HepG2 (cell line): ENCODE measurements around the gene USP20. TPM values are rescaled to one million over a fixed set of nuclear protein-coding genes. Genes with fewer than 3 reads are reported as not detected.

ENCODE experiments used
- ATAC-seq: fragments of 200-7000 bp; cut with Tn5 transposase; 3 replicates; pipeline ENCODE4 v1.9.1; 2020; ENCODE audit warnings: mild to moderate bottlenecking, moderate library complexity
- BruUV-seq: library from RNA; stranded (reverse); fragments of 400-500 nt; replicated peaks from 2 replicates; lab custom pipeline; 2021; lab: Mats Ljungman, UMichigan
- CTCF ChIA-PET: fragments of 300-600 bp; formaldehyde crosslinking; extraction: SDS; loops from one replicate; lab custom pipeline; 2021; ENCODE audit warnings: low total read pairs, inconsistent platforms, low intra/inter-chr PET ratio; lab: Yijun Ruan, JAX
- POLR2A ChIA-PET: fragments of 350-600 bp; sonication (Branson Sonifier 250); formaldehyde crosslinking; loops from one replicate; lab custom pipeline; 2020; ENCODE audit warnings: antibody characterized with exemption, inconsistent platforms; lab: Yijun Ruan, JAX
- DNase-seq: peaks from one replicate; pipeline ENCODE4 v3.0.0-alpha.2; 2015; ENCODE audit warnings: low spot score
- FAIRE-seq: peaks from 3 replicates; lab custom pipeline; 2011; peaks lifted over from hg19 to GRCh38; lab: Jason Lieb, UNC
- H2AFZ ChIP-seq: one replicate; pipeline ENCODE4 v1.6.1; 2011; ENCODE audit warnings: low read length, inconsistent platforms
- H3K27ac ChIP-seq: fragments of 300-600 bp; 3 replicates; pipeline ENCODE4 v1.8.0; 2011; ENCODE audit warnings: mixed run types, mild to moderate bottlenecking, mixed read lengths, low read length, inconsistent platforms; ENCODE audit not compliant: insufficient read depth; ENCODE audit errors: extremely low read length
- H3K27me3 ChIP-seq, 2 experiments: fragments of 200-600 bp in 1 of 2; 2 replicates in 1 of 2; 3 replicates in 1 of 2; pipeline versions ENCODE4 v1.6.0 to v1.8.0; 2011; ENCODE audit warnings: low read length in 2 of 2, mild to moderate bottlenecking in 2 of 2, moderate library complexity in 2 of 2, inconsistent platforms in 1 of 2; ENCODE audit not compliant: insufficient read depth in 2 of 2, control insufficient read depth in 1 of 2
- H3K36me3 ChIP-seq, 2 experiments: fragments of 200-600 bp in 1 of 2; replicated peaks in 1 of 2; 2 replicates in 1 of 2; 3 replicates in 1 of 2; pipeline versions ENCODE4 v1.5.1 to v1.8.0; 2011; ENCODE audit warnings: low read length in 2 of 2, inconsistent platforms in 1 of 2; ENCODE audit not compliant: insufficient read depth in 2 of 2, control insufficient read depth in 1 of 2
- H3K4me1 ChIP-seq: 2 replicates; pipeline ENCODE4 v1.5.1; 2012; ENCODE audit warnings: low read length, inconsistent platforms; ENCODE audit not compliant: insufficient read depth
- H3K4me2 ChIP-seq: 2 replicates; pipeline ENCODE4 v1.6.0; 2011; ENCODE audit warnings: low read depth, low read length, inconsistent platforms
- H3K4me3 ChIP-seq, 3 experiments: fragments of 200-600 bp in 1 of 3; sonication (generic), shearing (Covaris generic) in 1 of 3; replicated peaks in 1 of 3; 2 replicates each; pipeline ENCODE4 v1.5.1; 2011 to 2016; ENCODE audit warnings: low read length in 3 of 3, inconsistent platforms in 2 of 3, low read depth in 2 of 3, mild to moderate bottlenecking in 2 of 3, control low read depth in 1 of 3, mixed read lengths in 1 of 3; ENCODE audit not compliant: insufficient read depth in 1 of 3
- H3K79me2 ChIP-seq: one replicate; pipeline ENCODE4 v1.6.1; 2011; ENCODE audit warnings: low read length, inconsistent platforms; ENCODE audit not compliant: insufficient read depth
- H3K9ac ChIP-seq: 2 replicates; pipeline ENCODE4 v1.6.0; 2011; ENCODE audit warnings: mild to moderate bottlenecking, low read depth, low read length, inconsistent platforms; ENCODE audit not compliant: insufficient read depth
- H3K9me3 ChIP-seq: 2 replicates; pipeline ENCODE4 v1.5.1; 2012; ENCODE audit warnings: mild to moderate bottlenecking, low read length
- H4K20me1 ChIP-seq: 2 replicates; pipeline ENCODE4 v1.6.0; 2011; ENCODE audit warnings: inconsistent platforms, mild to moderate bottlenecking, low read length, moderate library complexity; ENCODE audit not compliant: insufficient read depth
- DR1 ChIP-seq: sonication (generic); formaldehyde crosslinking; IDR thresholded peaks from 2 replicates; pipeline ENCODE4 v1.8.0; 2021; ENCODE audit warnings: mild to moderate bottlenecking, missing genetic modification reagents, inconsistent platforms
- FOXA1 ChIP-seq, 2 experiments: fragments of 450-650 bp in 1 of 2; sonication (generic) in 1 of 2; formaldehyde crosslinking in 1 of 2; IDR thresholded peaks; 2 replicates each; pipeline versions ENCODE4 v1.4.0 to v1.6.1; 2016 to 2020; ENCODE audit warnings: missing genetic modification reagents in 1 of 2
- HMG20B ChIP-seq: conservative IDR thresholded peaks from 2 replicates; pipeline ENCODE4 v1.6.1; 2016; ENCODE audit warnings: missing genetic modification reagents, missing compliant biosample characterization
- MEIS2 ChIP-seq: sonication (generic); formaldehyde crosslinking; IDR thresholded peaks from 2 replicates; pipeline ENCODE4 v1.9.0; 2021; ENCODE audit warnings: mild to moderate bottlenecking, missing genetic modification reagents
- NRL ChIP-seq: sonication (generic); formaldehyde crosslinking; IDR thresholded peaks from 2 replicates; pipeline ENCODE4 v1.5.0; 2020; ENCODE audit warnings: missing genetic modification reagents, mild to moderate bottlenecking, moderate library complexity, borderline replicate concordance
- PITX1 ChIP-seq: sonication (generic); formaldehyde crosslinking; IDR thresholded peaks from 2 replicates; pipeline ENCODE4 v1.5.1; 2020; ENCODE audit warnings: mild to moderate bottlenecking, missing genetic modification reagents
- SOX13 ChIP-seq, 3 experiments: fragments of 450-650 bp in 1 of 3; sonication (generic) in 1 of 3; formaldehyde crosslinking in 1 of 3; IDR thresholded peaks in 2 of 3; conservative IDR thresholded peaks in 1 of 3; 2 replicates each; pipeline versions ENCODE4 v1.5.0 to v1.6.1; 2016 to 2020; ENCODE audit warnings: antibody characterized with exemption in 1 of 3, mild to moderate bottlenecking in 1 of 3, missing compliant biosample characterization in 1 of 3, missing genetic modification reagents in 1 of 3, moderate library complexity in 1 of 3
- ZFP91 ChIP-seq: sonication (generic); formaldehyde crosslinking; IDR thresholded peaks from 2 replicates; pipeline ENCODE4 v1.9.0; 2022; ENCODE audit warnings: missing genetic modification reagents, mild to moderate bottlenecking, borderline replicate concordance
- ZNF230 ChIP-seq: sonication (generic); formaldehyde crosslinking; IDR thresholded peaks from 2 replicates; pipeline ENCODE4 v1.4.0; 2020; ENCODE audit warnings: mild to moderate bottlenecking, missing genetic modification reagents
- ZNF260 ChIP-seq: sonication (generic); formaldehyde crosslinking; IDR thresholded peaks from 2 replicates; pipeline ENCODE4 v1.4.0; 2020; ENCODE audit warnings: missing genetic modification reagents, low read depth, mild to moderate bottlenecking, borderline replicate concordance
- ZNF564 ChIP-seq: sonication (generic); formaldehyde crosslinking; IDR thresholded peaks from 2 replicates; pipeline ENCODE4 v1.8.1; 2023; ENCODE audit warnings: mild to moderate bottlenecking, missing genetic modification reagents
- ZNF747 ChIP-seq: sonication (generic); formaldehyde crosslinking; IDR thresholded peaks from 2 replicates; pipeline ENCODE4 v1.8.1; 2023; ENCODE audit warnings: missing genetic modification reagents, mild to moderate bottlenecking, borderline replicate concordance
- ZSCAN30 ChIP-seq: sonication (generic); formaldehyde crosslinking; IDR thresholded peaks from 2 replicates; pipeline ENCODE4 v1.5.0; 2020; ENCODE audit warnings: mild to moderate bottlenecking, missing genetic modification reagents
- WGBS: methylation state at CpG from one replicate; pipeline ENCODE4 v1.1.6; 2017; ENCODE audit warnings: low lambda C conversion rate; 5-methylcytosine and 5-hydroxymethylcytosine counted together
- in situ Hi-C: cut with HindIII; loops from 2 replicates; pipeline ENCODE4 v1.10.0; 2017; ENCODE audit warnings: low pct_unique_long_range_greater_than_20kb; ENCODE audit not compliant: extremely low pct_ligation_motif_present
- intact Hi-C: fragments of 100-400 bp; cut with micrococcal nuclease; formaldehyde crosslinking; loops from one replicate; pipeline ENCODE4 v1.10.0; 2022; ENCODE audit not compliant: unreplicated experiment
- polyA plus RNA-seq, 8 experiments: library from polyadenylated mRNA; depleted of rRNA in 3 of 8; stranded (reverse) in 7 of 8; unstranded in 1 of 8; fragments of >200 nt; fragmentation: Illumina TruSeq in 4 of 8; extraction: Trizol in 4 of 8; gene quantifications; 2 replicates each; pipeline versions ENCODE4 v1.2.1 to v1.2.3, GENCODE V29; 2011 to 2016; ENCODE audit warnings: low read depth in 4 of 8, missing spikeins in 1 of 8, mixed read lengths in 1 of 8; ENCODE audit not compliant: insufficient read depth in 1 of 8
- total RNA-seq, 5 experiments: library from RNA; depleted of rRNA; stranded (reverse); fragments of >200 nt; fragmentation: Illumina TruSeq; extraction: Trizol; gene quantifications; 2 replicates each; pipeline ENCODE4 v1.2.3, GENCODE V29; 2016; ENCODE audit warnings: low read depth in 1 of 5
- TF ChIP-seq, protein P1 (sequence below): IDR thresholded peaks from 2 replicates; pipeline ENCODE4 v1.6.1; 2016; ENCODE audit warnings: missing genetic modification reagents, missing compliant biosample characterization
- TF ChIP-seq, protein P2 (sequence below): sonication (generic); formaldehyde crosslinking; IDR thresholded peaks from 2 replicates; pipeline ENCODE4 v1.9.0; 2022; ENCODE audit warnings: low read depth, missing genetic modification reagents

USP20 gene
- total and polyA plus RNA-seq, 2 of the 13 experiments (the other 11 are each of a cell fraction or from before 2014, with no cell fraction given): 4.4 to 5.9 TPM

GRCh38 chr9:129884220-129885017 is 49.2 kb downstream of the USP20 start (continued):
- no peak for TF ChIP-seq SOX13 (IDR thresholded peaks at IDR 0.05)
- 0 out of 4 replicates have a peak, but pooled peaks of 1 of the 2 experiments have one; percentile 5 for TF ChIP-seq SOX13 (CRISPR knock-in tag; conservative IDR thresholded peaks at IDR 0.05 in 1 of 2, IDR thresholded peaks at IDR 0.05 in 1 of 2)
- TF ChIP-seq PITX1 (CRISPR knock-in tag): 0 out of 2 replicates have a peak, but pooled peaks have one; percentile 12
- TF ChIP-seq, protein P1, sequence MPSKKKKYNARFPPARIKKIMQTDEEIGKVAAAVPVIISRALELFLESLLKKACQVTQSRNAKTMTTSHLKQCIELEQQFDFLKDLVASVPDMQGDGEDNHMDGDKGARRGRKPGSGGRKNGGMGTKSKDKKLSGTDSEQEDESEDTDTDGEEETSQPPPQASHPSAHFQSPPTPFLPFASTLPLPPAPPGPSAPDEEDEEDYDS (CRISPR knock-in tag): peak; percentile 86

- DNase-seq: peak; percentile 33
- Histone ChIP-seq H3K4me2 (peak overlapping the region; percentile 96), H3K27me3 (no peaks in the 10 kb centered on the region; a peak in 1 of 5 replicates), H3K79me2 (no peaks in the 10 kb centered on the region), H4K20me1 (no peaks in the 10 kb centered on the region), H2AFZ (peak overlapping the region; percentile 1), H3K27ac (peak overlapping the region; percentile 41), H3K4me3 (peak overlapping the region; percentile 58 to 86 (median 74)), H3K36me3 (peaks cover 4% of the 10 kb centered on the region in 2 experiments; a peak in 2 of 5 replicates), H3K9me3 (no peaks in the 10 kb centered on the region), H3K4me1 (peaks cover 15% of the 10 kb centered on the region), H3K9ac (peak overlapping the region; percentile 70)
- 28% methylated on average over 11 of the region's 27 CpGs for WGBS
- peak; percentile 89 for ATAC-seq
- TSS peak; percentile 65 for BruUV-seq
- FAIRE-seq: no peak
- intact Hi-C loops (loop anchor here (1.0 to 5.0 kb wide), 2 partner anchors 158 to 212 kb away; partner anchors contain the start of gene FNBP1), in situ Hi-C loops (loop anchor here (5.0 to 10.0 kb wide), 2 partner anchors 157 to 220 kb away; partner anchors contain the start of gene FNBP1)
- ChIA-PET CTCF (interaction anchor here (0.6 to 2.3 kb wide), 6 partner anchors 155 to 222 kb away, joined by 3 to 10 read pairs (median 4); partner anchors contain the start of genes FNBP1 and GPR107), POLR2A (interaction anchor here (0.5 to 3.1 kb wide), 4 partner anchors 25 to 168 kb away, joined by 3 to 15 read pairs (median 6); partner anchors contain the start of genes FNBP1 and GPR107)
- TF ChIP-seq MEIS2 (CRISPR knock-in tag) (0 out of 2 replicates have a peak, but pooled peaks have one; percentile 20), ZSCAN30 (CRISPR knock-in tag) (no peak), HMG20B (CRISPR knock-in tag) (no peak), ZNF747 (CRISPR knock-in tag) (no peak), ZNF230 (no peak), ZNF564 (peak; percentile 44; the same call in 1 of the 2 replicates), ZFP91 (peak; percentile 57), FOXA1 (IDR thresholded peaks at IDR 0.05) (no peak), FOXA1 (CRISPR knock-in tag; IDR thresholded peaks at IDR 0.05) (no peak), NRL (0 out of 2 replicates have a peak, but pooled peaks have one; percentile 19), DR1 (no peak), ZNF260 (CRISPR knock-in tag) (no peak)
- TF ChIP-seq, protein P2, sequence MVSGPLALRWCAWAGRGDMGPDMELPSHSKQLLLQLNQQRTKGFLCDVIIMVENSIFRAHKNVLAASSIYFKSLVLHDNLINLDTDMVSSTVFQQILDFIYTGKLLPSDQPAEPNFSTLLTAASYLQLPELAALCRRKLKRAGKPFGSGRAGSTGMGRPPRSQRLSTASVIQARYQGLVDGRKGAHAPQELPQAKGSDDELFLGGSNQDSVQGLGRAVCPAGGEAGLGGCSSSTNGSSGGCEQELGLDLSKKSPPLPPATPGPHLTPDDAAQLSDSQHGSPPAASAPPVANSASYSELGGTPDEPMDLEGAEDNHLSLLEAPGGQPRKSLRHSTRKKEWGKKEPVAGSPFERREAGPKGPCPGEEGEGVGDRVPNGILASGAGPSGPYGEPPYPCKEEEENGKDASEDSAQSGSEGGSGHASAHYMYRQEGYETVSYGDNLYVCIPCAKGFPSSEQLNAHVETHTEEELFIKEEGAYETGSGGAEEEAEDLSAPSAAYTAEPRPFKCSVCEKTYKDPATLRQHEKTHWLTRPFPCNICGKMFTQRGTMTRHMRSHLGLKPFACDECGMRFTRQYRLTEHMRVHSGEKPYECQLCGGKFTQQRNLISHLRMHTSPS (CRISPR knock-in tag): peak; percentile 25; the same call in 1 of the 2 replicates
Observed at GRCh38 chr9:129885018-129885669, 49.9 kb downstream of the USP20 start.
